GM18526 (cell line): ENCODE results near the gene WIPF1.

ENCODE experiments used
- POLR2A ChIP-seq: IDR thresholded peaks from 3 replicates; pipeline ENCODE4 v1.6.1; 2011; ENCODE audit not compliant: insufficient read length; ENCODE audit errors: extremely low read depth

WIPF1 gene

GRCh38 chr2:174629506-174629905, 31.9 kb upstream of the WIPF1 start:
- TF ChIP-seq POLR2A = no peak

- no peak for TF ChIP-seq POLR2A
These were observed 31.0 kb upstream of the WIPF1 start for GRCh38 chr2:174628528-174629169.

- no peak for TF ChIP-seq POLR2A
These were observed 29.6 kb upstream of the WIPF1 start for GRCh38 chr2:174627216-174627615.

- TF ChIP-seq POLR2A = no peak
These were observed 27.4 kb upstream of the WIPF1 start for GRCh38 chr2:174624895-174625430.

GRCh38 chr2:174623690-174624089, 26.1 kb upstream of the WIPF1 start:
- TF ChIP-seq POLR2A = no peak

GRCh38 chr2:174623106-174623637, 25.6 kb upstream of the WIPF1 start:
- no peak for TF ChIP-seq POLR2A

GRCh38 chr2:174621323-174621722, 23.7 kb upstream of the WIPF1 start:
- TF ChIP-seq POLR2A = no peak

GRCh38 chr2:174618179-174618578, 20.6 kb upstream of the WIPF1 start:
- no peak for TF ChIP-seq POLR2A

GRCh38 chr2:174617718-174618117, 20.1 kb upstream of the WIPF1 start:
- TF ChIP-seq POLR2A = no peak

- TF ChIP-seq POLR2A = no peak
These were observed 19.5 kb upstream of the WIPF1 start for GRCh38 chr2:174617120-174617519.

GRCh38 chr2:174615871-174616436, 18.4 kb upstream of the WIPF1 start:
- no peak for TF ChIP-seq POLR2A

GRCh38 chr2:174614261-174614660, 16.7 kb upstream of the WIPF1 start:
- TF ChIP-seq POLR2A = no peak

GRCh38 chr2:174613531-174613930, 15.9 kb upstream of the WIPF1 start:
- no peak for TF ChIP-seq POLR2A

GRCh38 chr2:174612970-174613369, 15.4 kb upstream of the WIPF1 start:
- TF ChIP-seq POLR2A = no peak

GRCh38 chr2:174611854-174612253, 14.2 kb upstream of the WIPF1 start:
- no peak for TF ChIP-seq POLR2A

GRCh38 chr2:174611006-174611405, 13.4 kb upstream of the WIPF1 start:
- TF ChIP-seq POLR2A = no peak

GRCh38 chr2:174610243-174610995, 12.8 kb upstream of the WIPF1 start:
- no peak for TF ChIP-seq POLR2A

- TF ChIP-seq POLR2A = no peak
These were observed 11.7 kb upstream of the WIPF1 start for GRCh38 chr2:174609261-174609660.
